Neural progenitor cell (in vitro differentiated cells): ENCODE measurements around the gene CYBRD1.

ENCODE experiments used
- EZH2 ChIP-seq: fragments of 200-600 bp; sonication (generic); IDR thresholded peaks from 2 replicates; pipeline ENCODE4 v1.6.1; 2017; ENCODE audit warnings: antibody characterized with exemption, mild to moderate bottlenecking, moderate library complexity
- TF ChIP-seq, protein P1 (sequence below): fragments of 200-600 bp; sonication (generic); IDR thresholded peaks from 2 replicates; pipeline ENCODE4 v1.5.1; 2017; ENCODE audit warnings: antibody characterized with exemption, mild to moderate bottlenecking

DNA sequence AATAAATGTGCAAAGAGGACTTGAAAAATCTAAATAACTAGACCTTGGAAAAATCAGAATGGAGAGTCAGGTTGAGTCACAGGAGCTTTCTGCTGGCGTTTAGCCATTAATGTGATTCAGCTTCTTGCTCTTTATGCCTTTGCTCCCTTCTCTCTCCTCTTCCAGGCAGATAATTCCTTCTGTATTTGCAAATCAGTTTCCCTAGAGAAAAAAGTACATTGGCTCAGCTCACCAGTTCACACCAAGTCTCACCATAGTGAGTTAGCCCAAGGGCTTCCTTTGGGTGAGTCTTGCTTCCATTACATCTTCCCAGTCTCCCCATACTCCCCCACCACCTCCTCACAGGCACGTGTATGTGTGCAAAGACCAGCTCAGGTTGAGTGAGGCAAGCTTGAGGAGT lies 73.6 kb downstream of the CYBRD1 start:
- TF ChIP-seq, protein P1, sequence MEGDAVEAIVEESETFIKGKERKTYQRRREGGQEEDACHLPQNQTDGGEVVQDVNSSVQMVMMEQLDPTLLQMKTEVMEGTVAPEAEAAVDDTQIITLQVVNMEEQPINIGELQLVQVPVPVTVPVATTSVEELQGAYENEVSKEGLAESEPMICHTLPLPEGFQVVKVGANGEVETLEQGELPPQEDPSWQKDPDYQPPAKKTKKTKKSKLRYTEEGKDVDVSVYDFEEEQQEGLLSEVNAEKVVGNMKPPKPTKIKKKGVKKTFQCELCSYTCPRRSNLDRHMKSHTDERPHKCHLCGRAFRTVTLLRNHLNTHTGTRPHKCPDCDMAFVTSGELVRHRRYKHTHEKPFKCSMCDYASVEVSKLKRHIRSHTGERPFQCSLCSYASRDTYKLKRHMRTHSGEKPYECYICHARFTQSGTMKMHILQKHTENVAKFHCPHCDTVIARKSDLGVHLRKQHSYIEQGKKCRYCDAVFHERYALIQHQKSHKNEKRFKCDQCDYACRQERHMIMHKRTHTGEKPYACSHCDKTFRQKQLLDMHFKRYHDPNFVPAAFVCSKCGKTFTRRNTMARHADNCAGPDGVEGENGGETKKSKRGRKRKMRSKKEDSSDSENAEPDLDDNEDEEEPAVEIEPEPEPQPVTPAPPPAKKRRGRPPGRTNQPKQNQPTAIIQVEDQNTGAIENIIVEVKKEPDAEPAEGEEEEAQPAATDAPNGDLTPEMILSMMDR, result no peak
- TF ChIP-seq EZH2, result no peak
